HG02973 (cell line): ENCODE data around the gene AFAP1.

Experiments used
- ATAC-seq: cut with Tn5 transposase; IDR thresholded peaks from one replicate; pipeline ENCODE4 v1.9.1; 2021; ENCODE audit warnings: moderate library complexity; ENCODE audit not compliant: unreplicated experiment

The AFAP1 gene

GRCh38 chr4:7745301-7745885 lies 194.3 kb downstream of the AFAP1 start:
- ATAC-seq: no peak

GRCh38 chr4:7744142-7744804 lies 195.4 kb downstream of the AFAP1 start:
- no peak for ATAC-seq

- ATAC-seq: no peak
These were observed 196.8 kb downstream of the AFAP1 start for GRCh38 chr4:7742807-7743280.

- ATAC-seq: no peak
These were observed 197.5 kb downstream of the AFAP1 start for GRCh38 chr4:7741946-7742806.

GRCh38 chr4:7740866-7741525 lies 198.7 kb downstream of the AFAP1 start:
- no peak for ATAC-seq

GRCh38 chr4:7739918-7740865 lies 199.5 kb downstream of the AFAP1 start:
- no peak for ATAC-seq

- ATAC-seq: no peak
These were observed 200.4 kb downstream of the AFAP1 start for GRCh38 chr4:7739077-7739917.

- ATAC-seq: no peak
These were observed 201.1 kb downstream of the AFAP1 start for GRCh38 chr4:7738458-7739076.

GRCh38 chr4:7737752-7738457 lies 201.8 kb downstream of the AFAP1 start:
- no peak for ATAC-seq

GRCh38 chr4:7737268-7737645 lies 202.4 kb downstream of the AFAP1 start:
- ATAC-seq: no peak

GRCh38 chr4:7736436-7737267 lies 203.0 kb downstream of the AFAP1 start:
- no peak for ATAC-seq

- no peak for ATAC-seq
These were observed 203.7 kb downstream of the AFAP1 start for GRCh38 chr4:7735961-7736360.

GRCh38 chr4:7735395-7735794 lies 204.3 kb downstream of the AFAP1 start:
- ATAC-seq: no peak

GRCh38 chr4:7734651-7735260 lies 204.9 kb downstream of the AFAP1 start:
- ATAC-seq: no peak

GRCh38 chr4:7733801-7734650 lies 205.6 kb downstream of the AFAP1 start:
- no peak for ATAC-seq

- no peak for ATAC-seq
These were observed 206.5 kb downstream of the AFAP1 start for GRCh38 chr4:7733201-7733600.
